Measurements from ENCODE around the gene SLC25A51. TPM values are rescaled to one million over a fixed set of nuclear protein-coding genes. Genes with fewer than 3 reads are reported as not detected.

The SLC25A51 gene
- total RNA-seq, 4 donors from 2014 or later, result 32.2 to 67.8 (median 57.8) TPM

- H3K27me3 ChIP-seq, result no peaks in the 10 kb centered on the region
- peaks cover 0 to 10% (median 0%) of the 10 kb centered on the region in 4 donors for H3K4me1 ChIP-seq
- no peak overlapping the region for H3K4me3 ChIP-seq
- TF ChIP-seq POLR2A (IDR thresholded peaks at IDR 0.05), result no peak
- TF ChIP-seq, protein P1, sequence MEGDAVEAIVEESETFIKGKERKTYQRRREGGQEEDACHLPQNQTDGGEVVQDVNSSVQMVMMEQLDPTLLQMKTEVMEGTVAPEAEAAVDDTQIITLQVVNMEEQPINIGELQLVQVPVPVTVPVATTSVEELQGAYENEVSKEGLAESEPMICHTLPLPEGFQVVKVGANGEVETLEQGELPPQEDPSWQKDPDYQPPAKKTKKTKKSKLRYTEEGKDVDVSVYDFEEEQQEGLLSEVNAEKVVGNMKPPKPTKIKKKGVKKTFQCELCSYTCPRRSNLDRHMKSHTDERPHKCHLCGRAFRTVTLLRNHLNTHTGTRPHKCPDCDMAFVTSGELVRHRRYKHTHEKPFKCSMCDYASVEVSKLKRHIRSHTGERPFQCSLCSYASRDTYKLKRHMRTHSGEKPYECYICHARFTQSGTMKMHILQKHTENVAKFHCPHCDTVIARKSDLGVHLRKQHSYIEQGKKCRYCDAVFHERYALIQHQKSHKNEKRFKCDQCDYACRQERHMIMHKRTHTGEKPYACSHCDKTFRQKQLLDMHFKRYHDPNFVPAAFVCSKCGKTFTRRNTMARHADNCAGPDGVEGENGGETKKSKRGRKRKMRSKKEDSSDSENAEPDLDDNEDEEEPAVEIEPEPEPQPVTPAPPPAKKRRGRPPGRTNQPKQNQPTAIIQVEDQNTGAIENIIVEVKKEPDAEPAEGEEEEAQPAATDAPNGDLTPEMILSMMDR (IDR thresholded peaks at IDR 0.05), result no peak
- peaks cover 0 to 16% (median 0%) of the 10 kb centered on the region in 3 donors for H3K36me3 ChIP-seq
- DNase-seq, result no peak
- no peak overlapping the region for H3K27ac ChIP-seq
- H3K9me3 ChIP-seq, result no peaks in the 10 kb centered on the region
These were observed 35.7 kb upstream of the SLC25A51 start for GRCh38 chr9:37939575-37940095.

DNA sequence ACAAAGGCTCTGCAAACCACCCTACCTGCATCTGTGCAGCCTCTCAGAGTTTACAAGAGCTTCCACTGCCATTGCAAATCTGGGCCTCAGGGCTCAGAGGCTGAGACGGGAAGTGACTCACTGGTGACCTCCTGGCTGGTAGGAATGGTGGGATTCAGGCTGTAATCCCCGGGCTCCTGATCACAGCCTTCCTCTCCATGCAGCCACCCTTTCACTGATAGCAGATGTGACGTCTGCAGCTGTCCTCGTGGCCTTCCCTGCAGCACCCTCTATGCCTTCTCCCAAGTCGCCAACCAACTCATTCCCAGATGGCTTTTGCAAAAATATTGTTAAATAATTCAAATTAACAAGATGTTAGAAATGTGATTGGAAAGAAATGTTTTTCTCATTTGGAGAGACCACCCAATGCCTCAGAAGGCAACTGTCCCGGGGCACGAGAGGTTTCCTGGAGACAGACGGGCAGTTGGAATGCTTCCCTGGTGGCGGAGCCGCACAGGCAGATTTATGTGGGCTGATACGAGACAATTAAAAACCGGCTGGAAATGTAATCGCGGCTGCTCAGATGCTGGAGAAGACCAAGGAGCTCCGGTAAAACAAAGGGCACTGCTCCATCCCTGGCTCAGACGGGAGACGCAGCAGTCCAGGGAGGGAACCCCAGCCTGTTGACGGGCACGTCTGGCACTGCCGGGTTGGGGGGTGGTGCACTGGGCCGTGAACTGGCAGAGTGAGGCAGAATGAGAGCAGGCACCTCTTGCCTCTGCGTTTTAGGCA is 34.4 kb upstream of the SLC25A51 start:
- Histone ChIP-seq H3K27ac (no peak overlapping the region), H3K9me3 (no peaks in the 10 kb centered on the region), H3K27me3 (no peaks in the 10 kb centered on the region), H3K4me3 (no peak overlapping the region), H3K36me3 (peaks cover 0 to 11% (median 0%) of the 10 kb centered on the region in 3 donors), H3K4me1 (peaks cover 0 to 10% (median 0%) of the 10 kb centered on the region in 4 donors)
- TF ChIP-seq POLR2A (IDR thresholded peaks at IDR 0.05), result no peak
- TF ChIP-seq, protein P1 (IDR thresholded peaks at IDR 0.05), result no peak
- DNase-seq, result no peak

GRCh38 chr9:37937366-37937765 is 33.4 kb upstream of the SLC25A51 start:
- Histone ChIP-seq H3K36me3 (peaks cover 0 to 11% (median 0%) of the 10 kb centered on the region in 3 donors), H3K4me3 (no peak overlapping the region), H3K9me3 (no peaks in the 10 kb centered on the region), H3K27ac (no peak overlapping the region), H3K4me1 (peaks cover 0 to 10% (median 0%) of the 10 kb centered on the region in 4 donors), H3K27me3 (no peaks in the 10 kb centered on the region)
- TF ChIP-seq, protein P1 (IDR thresholded peaks at IDR 0.05), result no peak
- no peak for TF ChIP-seq POLR2A (IDR thresholded peaks at IDR 0.05)
- no peak for DNase-seq

GRCh38 chr9:37936965-37937364 is 33.0 kb upstream of the SLC25A51 start:
- no peak for TF ChIP-seq POLR2A (IDR thresholded peaks at IDR 0.05)
- TF ChIP-seq, protein P1 (IDR thresholded peaks at IDR 0.05), result no peak
- no peak for DNase-seq
- peaks cover 0 to 11% (median 0%) of the 10 kb centered on the region in 3 donors for H3K36me3 ChIP-seq

DNA sequence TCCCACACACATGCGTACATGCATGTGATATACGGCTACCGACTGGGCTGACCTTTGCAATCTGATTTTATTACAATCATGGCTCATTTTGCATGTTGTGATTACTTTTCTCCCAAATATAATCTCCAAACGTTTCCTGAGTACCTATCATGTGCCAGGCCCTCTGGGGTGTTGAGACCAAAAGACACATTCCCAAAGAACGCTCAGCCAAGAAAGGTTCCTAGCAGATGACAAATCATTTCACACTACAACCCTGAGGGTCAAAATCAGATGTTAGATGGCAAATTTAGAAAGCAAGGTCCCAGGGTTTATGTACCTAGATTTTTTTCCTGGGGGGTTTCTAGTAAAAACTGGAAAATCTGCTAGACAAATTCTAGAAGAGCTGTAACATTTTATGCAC is 32.4 kb upstream of the SLC25A51 start:
- Histone ChIP-seq H3K27ac (no peak overlapping the region), H3K4me3 (no peak overlapping the region), H3K36me3 (peaks cover 0 to 11% (median 0%) of the 10 kb centered on the region in 3 donors), H3K9me3 (no peaks in the 10 kb centered on the region), H3K4me1 (peaks cover 0 to 10% (median 0%) of the 10 kb centered on the region in 4 donors), H3K27me3 (no peaks in the 10 kb centered on the region)
- DNase-seq, result no peak
- TF ChIP-seq, protein P1 (IDR thresholded peaks at IDR 0.05), result no peak
- TF ChIP-seq POLR2A (IDR thresholded peaks at IDR 0.05), result no peak

More at GRCh38 chr9:37936965-37937364, 33.0 kb upstream of the SLC25A51 start:
- no peak overlapping the region for H3K4me3 ChIP-seq
- H3K27ac ChIP-seq, result no peak overlapping the region
- peaks cover 0 to 10% (median 0%) of the 10 kb centered on the region in 4 donors for H3K4me1 ChIP-seq
- H3K27me3 ChIP-seq, result no peaks in the 10 kb centered on the region
- H3K9me3 ChIP-seq, result no peaks in the 10 kb centered on the region

All from Peyer's patch (tissue), 4 donors.